GM18873 (cell line): Measurements from ENCODE around the gene BEST4.
"Not testable (repeated sequence)": the region's sequence is repeated elsewhere in the genome, so short reads cannot be mapped to it uniquely, and the experiment has no call there.

Experiments used
- ATAC-seq: cut with Tn5 transposase; IDR thresholded peaks from one replicate; pipeline ENCODE4 v1.9.1; 2021; ENCODE audit warnings: mild to moderate bottlenecking, moderate library complexity, moderate number of reproducible peaks; ENCODE audit not compliant: unreplicated experiment, low FRiP score

The BEST4 gene

DNA sequence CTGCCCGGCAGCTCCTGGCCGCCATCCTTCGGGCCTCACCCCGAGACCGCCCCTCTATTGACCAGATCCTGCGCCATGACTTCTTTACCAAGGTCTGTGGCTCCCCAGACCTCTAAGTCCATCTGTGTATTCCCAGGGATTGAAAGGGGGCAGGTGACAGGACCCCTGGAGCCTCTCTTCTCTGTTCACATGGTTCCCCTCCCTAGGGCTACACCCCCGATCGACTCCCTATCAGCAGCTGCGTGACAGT lies 15.0 kb upstream of the BEST4 start:
- ATAC-seq = no peak

DNA sequence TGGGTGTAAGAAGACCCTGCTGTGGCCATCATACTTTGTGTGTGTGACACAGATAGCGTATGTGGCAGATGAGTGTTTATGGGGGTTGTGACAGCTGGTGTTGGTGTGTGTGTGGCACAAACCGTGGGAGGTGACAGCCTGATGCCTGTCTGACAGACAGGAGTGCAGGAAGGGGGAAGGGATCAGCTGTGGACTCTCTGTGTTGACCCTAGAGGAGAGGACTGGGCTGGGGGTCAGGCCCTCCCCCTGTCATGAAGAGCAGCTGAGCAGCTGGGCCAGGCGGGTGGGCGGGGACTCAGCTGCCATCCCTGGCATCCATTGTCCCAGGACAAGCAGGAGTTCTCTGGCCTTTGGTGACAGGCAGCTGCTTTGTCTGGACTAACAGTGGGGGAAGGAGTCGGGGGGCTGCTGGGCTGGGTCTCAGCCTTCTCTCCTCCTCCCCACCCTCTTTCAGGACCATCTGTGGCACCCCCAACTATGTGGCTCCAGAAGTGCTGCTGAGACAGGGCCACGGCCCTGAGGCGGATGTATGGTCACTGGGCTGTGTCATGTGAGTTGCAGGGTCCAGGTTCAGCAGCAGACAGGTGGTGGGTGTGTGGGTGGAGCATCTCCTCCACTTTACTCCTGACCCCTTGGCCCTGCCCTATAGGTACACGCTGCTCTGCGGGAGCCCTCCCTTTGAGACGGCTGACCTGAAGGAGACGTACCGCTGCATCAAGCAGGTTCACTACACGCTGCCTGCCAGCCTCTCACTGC lies 14.5 kb upstream of the BEST4 start:
- no peak for ATAC-seq

DNA sequence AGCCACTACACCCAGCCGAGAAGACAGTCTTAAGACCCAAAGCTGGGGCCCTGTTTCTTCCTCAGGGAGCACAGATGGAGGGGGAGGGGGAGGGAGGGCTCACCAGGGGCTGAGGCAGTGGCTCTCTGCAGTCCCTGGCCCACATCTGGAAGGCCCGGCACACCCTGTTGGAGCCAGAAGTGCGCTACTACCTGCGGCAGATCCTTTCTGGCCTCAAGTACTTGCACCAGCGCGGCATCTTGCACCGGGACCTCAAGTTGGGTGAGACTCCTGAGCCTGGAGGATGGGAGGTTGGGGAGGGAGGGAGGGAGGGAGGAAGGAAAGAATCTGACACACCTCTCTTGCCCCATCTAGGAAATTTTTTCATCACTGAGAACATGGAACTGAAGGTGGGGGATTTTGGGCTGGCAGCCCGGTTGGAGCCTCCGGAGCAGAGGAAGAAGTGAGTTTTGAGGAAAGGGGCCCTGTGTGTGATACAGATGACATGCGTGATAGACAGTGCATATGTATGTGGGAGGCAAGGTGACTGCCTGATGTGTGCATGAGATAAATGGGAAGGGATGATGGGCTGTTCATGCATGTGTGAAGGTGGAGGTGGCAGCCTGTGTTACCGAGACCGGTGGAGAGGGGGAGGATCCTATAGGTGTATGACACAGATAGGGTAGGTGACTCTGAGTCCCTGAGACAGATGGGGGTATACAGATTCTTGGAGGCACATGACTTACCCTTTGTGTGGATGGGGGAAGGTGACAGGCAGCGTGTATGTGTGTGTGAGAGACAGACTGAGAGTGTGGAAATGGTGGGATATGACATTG lies 13.7 kb upstream of the BEST4 start:
- no peak for ATAC-seq

DNA sequence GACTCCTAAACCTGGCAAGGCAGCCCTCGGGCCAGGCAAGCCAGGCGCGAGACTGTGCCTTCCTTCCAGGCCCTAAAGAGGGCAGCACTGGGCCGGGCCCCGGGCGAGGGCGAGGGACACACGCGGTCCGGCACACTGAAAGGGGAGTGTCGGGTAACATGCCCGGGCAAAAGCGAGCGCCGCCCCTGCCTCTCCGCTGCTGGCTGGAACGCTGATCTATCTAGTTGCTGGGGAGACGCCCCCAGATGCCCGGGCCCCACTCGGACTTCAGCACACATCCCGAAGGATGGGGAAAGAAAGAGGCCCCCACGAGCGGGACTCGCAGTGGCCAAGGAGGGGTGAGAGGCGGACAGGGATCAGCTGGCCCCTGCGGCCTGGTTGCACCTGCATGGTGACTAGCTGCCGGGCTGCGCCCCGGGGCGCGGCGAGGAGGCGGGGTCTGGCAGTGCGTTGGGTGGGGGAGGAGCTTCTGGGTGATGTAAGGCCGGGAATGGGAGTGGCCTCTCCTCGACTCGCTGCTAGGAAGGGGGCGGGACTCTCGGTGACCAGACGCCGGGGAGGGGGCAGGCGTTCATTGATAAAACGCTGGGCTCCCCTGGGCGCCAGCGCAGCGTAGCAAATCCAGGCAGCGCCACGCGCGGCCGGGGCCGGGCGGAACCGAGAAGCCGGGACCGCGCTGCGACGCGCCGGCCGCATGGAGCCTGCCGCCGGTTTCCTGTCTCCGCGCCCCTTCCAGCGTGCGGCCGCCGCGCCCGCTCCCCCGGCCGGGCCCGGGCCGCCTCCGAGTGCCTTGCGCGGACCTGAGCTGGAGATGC lies 12.0 kb upstream of the BEST4 start, which contains the start of gene PLK3:
TSS of gene PLK3 (plus strand) at position 608 of the 815 bp plus-strand sequence. CDS start at position 695, 87 bp downstream.
- ATAC-seq = peak; percentile 67

DNA sequence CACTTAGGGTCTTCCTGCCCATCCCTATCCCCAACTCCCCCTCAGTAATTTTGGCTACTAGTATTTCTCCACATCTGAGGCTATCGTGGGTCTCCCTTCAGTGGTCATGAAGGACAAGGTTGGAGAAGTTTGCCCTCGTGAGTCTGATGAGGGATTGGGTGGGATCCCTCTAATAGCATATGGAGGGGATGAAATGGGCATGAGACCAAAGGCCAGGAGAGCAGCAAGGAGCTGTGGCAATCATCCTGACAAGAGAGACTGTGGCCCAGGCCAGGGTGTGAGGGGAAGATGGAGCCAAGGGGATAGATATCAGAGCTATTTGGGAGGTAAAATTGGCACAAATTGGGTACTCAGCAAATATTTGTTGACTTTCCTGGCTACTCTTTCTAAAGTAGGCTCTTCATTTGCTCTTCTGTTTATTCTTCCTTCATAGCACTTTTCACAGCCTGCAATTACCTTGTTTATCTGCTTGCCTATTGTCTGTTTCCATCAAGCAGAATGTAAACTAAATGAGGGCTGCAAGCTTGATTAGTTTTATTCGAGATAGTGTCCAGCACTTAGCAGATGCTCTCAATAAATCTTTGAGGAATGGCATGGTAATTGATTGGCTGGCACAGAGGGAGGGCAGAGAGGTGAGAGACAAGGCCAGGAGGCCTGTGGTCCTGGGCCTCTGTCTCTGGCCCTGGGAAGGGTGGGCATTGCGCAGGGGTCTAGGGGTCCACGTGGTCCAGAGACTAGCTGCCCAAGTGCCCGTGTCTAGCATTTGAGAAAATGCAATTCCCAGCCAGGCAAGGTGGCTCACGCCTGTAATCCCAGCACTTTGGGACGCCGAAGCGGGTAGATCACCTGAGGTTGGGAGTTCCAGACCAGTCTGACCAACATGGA lies 10.8 kb upstream of the BEST4 start:
- ATAC-seq = no peak

DNA sequence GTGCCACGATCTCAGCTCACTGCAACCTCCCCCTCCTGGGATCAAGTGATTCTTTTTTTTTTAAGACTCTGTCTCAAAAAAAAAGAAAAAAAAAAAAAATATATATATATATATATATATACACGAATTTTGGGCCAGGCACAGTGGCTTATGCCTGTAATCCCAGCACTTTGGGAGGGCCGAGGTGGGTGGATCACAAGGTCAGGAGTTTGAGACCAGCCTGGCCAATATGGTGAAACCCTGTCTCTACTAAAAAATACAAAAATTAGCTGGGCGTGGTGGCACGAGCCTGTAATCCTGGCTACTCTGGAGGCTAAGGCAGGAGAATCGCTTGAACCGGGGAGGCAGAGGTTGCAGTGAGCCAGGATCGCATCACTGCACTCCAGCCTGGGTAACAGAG lies 9.9 kb upstream of the BEST4 start:
- ATAC-seq = not testable (repeated sequence)

DNA sequence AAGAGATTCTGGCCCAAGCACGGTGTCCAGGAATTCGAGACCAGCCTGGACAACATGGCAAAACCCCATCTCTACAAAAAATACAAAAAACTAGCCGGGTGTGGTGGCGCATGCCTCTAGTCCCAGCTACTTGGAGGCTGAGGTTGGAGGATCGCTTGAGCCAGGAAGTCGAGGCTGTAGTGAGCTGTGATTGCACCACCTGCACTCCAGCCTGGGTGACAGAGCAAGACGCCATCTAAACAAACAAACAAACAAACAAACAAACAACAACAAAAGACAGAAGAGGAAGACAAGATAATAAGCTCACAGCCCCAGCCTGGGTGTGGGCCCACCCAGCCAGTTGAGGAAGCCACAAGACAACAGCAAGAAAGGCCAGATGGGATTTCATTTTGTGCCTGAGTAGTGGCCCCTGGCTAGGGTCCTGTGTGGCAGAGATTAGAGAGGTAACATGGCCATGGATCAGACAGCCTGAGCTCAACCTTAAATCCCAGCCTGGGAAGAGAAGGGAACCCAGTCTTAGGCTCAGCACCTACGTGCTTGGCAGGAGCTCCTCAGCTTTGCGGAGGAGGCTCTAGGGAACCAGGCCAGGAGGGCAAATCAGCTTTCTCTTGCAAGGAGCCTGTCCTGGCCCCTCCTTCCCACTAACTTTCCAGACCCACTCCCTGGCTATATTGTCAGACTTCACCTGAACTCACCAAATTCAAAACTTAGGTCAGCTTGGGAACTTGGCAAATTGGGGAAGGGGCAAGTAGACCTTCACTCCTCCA lies 4.9 kb upstream of the BEST4 start:
- ATAC-seq = no peak

DNA sequence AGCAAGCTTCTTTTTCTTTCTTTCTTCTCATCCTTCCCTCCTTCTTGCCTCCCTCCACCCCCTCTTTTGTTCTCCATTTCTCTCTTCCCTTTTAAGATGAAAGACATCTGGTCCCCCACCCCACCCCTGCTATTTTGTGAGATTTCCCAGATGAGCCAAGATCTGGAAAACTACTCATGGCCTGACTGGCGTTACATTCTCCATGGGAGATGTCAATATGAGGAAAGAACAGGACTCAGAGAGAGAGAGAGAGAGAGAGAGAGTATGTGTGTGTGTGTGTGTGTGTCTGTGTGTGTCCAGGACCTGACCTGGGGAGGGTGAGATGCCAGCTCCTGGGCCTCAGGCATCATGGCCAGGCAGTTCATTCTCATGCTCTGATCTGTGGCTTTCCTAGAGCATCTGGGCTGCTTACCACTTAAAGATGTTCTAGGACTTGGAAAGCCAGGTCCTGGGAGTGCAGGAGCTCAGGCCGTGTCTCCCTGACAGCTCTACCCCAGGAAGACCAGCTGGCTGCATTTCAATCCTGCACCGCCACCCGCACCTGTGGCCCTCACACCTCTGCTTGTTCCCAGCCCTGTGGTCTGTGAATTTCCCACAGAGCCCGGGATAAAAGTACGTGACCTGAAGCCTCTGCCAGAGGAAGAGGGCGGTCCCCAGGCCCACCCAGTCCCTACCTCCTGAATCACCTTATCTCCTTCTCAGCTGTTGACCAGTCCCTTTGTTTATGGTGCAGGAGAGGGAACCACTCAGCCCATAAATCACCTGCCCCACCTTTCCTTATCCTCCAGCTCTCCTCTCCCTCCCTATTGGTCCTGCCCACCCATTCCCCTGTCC lies 3.2 kb upstream of the BEST4 start:
- no peak for ATAC-seq

DNA sequence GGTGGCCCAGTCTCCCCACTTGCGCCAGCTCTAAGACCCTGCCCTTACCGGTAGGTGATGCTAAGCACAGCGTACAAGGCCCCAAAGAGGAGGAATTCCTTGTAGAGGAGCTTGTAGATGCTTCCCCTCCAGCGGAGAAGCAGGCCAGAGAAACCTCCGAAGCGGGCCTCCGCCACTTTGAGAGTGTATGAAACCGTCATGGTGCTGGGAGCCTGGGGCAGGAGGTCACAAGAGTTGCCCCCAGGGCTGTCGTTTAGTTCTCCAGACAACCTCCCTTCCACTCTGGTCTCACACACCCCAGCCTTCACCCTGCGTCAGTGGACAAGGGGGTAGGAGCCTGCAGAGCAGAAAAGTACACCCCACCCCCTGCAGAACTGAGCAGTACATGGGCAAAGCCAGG lies 464 bp downstream of the BEST4 start:
- ATAC-seq = no peak

DNA sequence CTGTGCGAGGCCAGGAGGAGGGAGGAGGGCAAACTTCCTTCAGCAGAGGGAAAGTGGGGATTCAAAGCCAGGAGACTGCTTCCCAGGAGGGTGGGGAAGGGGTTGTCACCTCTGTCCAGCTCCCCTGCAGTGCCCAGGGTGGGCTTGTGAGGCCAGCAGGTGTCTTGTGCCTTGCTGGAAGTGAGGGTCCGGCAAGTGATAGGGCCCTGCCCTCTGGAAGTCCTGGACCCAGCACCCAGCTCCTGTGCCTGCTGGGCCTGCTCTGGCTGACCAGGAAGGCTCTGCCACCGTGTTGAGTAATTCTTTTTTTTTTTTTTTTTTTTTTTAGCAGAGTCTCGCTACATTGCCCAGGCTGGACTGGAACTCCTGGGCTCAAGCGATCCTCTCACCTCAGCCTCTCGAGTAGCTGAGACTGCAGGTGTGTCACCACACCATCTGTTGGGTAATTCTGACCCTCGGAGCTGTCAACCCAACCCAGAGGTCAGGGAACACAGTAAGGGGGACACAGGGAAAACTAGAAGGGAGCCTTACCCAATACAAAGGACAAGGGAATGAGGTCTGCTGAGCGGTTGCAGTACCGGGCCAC lies 1.0 kb downstream of the BEST4 start:
- no peak for ATAC-seq

DNA sequence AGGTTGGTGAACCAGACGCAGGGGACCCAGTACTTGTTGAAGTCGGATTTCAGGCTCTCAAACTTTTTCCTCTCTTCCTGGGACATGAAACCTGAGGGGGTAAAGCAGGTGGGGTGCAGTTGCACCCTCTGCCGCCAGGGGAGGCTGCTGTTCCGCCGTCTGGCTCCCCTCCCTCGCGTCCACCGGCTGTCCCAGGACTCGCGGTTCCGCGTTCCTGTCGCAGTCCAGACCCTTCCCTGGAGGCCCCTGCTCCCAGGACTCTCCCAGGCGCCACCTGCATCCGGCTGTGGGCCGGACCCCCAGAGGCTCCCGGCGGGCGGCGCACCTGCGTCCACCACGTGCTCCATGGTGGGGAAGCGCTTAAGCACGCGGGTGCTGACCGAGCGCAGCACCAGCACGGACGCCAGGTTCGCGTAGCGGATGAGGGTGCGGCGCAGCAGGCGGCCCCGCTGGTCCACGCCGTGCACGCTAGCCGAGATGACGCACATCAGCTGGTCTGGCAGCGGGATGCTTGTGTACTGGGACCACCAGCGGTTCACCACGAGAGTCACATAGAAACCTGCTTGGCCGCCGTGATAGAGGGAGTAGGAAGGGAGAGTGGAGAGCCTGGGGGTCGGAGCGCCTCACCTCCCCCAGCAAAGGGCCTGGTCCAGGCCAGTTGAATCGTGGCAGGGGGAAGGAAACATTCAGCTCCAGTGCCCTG lies 1.7 kb downstream of the BEST4 start:
- peak; percentile 42 for ATAC-seq

DNA sequence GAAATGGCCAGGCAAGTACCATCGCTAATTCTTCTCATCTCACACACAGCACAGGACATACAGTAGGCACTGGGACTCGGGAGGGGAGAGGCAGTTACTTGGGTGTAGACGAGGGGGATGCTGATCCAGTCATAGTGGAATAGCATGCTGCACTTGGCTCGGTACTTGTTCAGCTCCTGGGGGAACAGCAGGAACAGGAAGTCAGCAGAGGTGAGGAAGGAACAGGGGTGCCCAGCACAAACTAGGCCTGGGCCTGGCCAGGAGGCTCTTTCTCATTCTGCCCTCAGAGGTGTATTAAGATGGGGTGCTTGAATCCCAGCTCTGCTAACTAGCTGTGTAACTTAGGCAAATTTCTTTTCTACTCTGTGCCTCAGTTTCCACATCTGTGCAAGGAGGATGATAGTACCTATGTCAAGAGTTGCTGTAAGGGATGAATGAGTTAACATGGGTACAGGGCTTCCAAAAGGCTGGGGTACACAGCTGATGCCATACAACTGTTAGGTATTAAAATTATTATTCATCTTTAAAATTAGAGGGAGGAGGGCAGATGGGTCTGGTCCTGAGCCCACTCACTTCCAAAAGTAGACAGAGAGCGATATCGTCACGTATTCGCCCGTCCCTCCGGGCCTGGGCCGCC lies 2.4 kb downstream of the BEST4 start:
- no peak for ATAC-seq

DNA sequence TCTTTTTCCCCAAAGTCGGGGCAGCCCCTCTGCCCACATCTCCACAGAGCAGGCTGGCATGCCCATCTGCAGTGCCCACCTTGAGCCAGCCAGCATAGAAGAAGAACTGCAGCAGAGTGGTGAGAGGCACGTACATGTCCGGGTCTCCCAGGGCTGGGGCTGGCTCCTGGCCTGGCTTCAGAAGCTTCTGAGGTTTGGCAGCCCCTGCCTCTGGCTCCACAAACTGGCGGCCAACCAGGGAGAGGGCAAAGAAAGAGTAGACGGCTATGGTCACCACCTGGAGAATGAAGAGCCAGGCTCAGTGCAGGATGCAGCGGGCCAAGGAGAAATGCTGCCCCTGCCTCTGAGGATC lies 3.0 kb downstream of the BEST4 start:
- no peak for ATAC-seq

DNA sequence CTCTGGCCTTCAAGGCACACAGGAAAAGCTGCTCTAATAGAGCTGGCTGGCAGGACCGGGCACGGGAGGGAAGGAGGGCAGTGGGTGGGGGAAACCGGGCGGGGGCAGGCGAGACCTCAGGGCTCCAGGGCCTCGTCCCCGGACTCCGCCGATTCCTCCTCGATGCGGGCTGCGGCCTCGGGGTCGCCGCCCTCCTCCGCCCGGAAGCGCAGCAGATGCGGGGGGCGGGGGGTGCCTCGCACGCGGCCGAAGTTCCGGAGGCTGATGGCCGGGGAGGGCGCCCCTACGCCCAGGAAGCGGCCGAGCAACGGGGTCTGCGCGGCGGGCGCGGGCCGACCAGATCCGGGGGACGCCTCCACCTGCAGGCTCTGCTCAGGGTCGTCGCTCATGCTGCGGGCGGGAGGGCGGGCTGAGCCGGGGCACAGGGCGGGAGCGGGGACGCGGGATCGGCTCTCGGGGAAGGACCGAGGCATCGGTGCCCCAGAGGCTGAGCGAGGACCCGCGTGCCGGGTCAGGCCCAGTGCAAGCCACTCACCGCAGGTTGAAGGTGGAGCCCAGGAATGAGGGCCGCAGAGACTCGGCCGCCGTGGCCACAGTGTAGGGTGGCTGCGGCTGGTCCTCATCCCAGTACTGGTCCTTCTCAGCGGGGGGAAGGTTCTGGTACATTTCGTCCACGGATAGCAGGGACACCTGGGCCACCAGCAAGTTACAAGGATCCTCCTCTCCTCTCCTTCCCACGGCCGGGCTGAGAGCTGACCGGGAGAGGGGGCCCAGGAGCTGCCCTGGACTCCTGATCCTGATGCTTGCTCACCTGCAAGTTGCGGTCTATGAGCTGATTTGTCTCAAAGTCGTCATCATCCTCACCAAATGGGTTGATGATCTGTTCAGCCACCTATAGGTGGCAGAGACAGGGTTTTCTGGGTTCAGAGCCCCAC lies 3.6 kb downstream of the BEST4 start:
- no peak for ATAC-seq

DNA sequence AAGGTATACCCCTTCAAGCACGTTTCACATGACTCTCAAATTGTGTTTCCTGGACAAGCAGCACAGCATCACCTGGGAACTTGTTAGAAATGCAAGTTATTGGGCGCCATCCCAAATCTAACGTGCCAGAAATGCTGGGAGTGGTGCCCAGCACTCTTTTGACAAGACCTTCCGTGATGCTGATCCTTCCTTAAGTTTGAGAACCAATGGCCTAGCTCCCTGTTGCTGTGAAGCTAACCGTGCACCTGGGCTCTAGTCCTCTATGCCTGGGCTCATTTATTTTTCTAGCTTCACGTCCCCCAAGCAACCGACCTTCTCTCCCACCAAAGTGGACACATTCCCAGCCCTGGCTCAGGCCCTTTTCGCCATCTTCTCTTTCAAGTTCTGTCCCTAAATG lies 4.3 kb downstream of the BEST4 start:
- no peak for ATAC-seq

DNA sequence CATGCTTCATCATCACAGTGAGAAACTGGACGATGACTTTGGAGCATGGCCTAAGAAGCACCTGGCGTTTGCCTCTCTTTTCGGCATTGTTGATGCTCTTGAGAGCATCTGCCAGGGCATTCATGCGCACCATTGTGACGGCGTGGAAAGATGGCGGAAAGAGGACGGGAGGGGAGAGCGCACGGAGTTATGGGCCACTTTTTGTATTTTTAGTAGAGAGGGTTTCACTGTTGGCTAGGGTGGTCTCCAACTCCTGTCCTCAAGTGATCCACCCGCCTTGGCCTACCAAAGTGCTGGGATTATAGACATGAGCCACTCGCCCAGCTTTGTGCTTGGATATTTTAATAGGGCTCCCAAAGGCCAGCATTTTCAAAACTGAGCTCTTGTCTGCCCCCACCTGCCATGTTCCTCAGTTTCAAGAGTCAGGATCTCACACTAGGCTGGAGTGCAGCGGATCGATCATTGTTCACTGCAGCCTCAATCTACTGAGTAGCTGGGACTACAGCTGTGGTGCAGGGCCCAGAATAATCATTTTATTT lies 7.3 kb downstream of the BEST4 start:
- ATAC-seq = no peak
